A549 (cell line): ENCODE measurements around the gene MKNK1.

Source experiments
- BHLHE40 ChIP-seq: IDR thresholded peaks from 2 replicates; pipeline ENCODE4 v1.6.1; 2012; ENCODE audit warnings: low read depth, low read length, inconsistent platforms
- CBX8 ChIP-seq: fragments of 200-600 bp; sonication (generic); IDR thresholded peaks from 2 replicates; pipeline ENCODE4 v1.6.1; 2016
- CHD2 ChIP-seq: fragments of 150-350 bp; IDR thresholded peaks from 2 replicates; pipeline ENCODE4 v1.6.1; 2014; ENCODE audit warnings: low read length; ENCODE audit not compliant: partially characterized antibody
- KDM1A ChIP-seq: fragments of 200-600 bp; sonication (generic); IDR thresholded peaks from 2 replicates; pipeline ENCODE4 v1.6.1; 2016; ENCODE audit warnings: low read depth, mild to moderate bottlenecking
- KDM5A ChIP-seq: fragments of 200-600 bp; sonication (generic); IDR thresholded peaks from 2 replicates; pipeline ENCODE4 v1.6.1; 2016; ENCODE audit warnings: antibody characterized with exemption, mild to moderate bottlenecking
- POLR2A ChIP-seq: IDR thresholded peaks from 2 replicates; pipeline ENCODE4 v1.6.1; 2012; ENCODE audit warnings: mild to moderate bottlenecking, low read length
- RAD21 ChIP-seq, 2 experiments: fragments of >200 bp in 1 of 2; sonication (Bioruptor Twin) in 1 of 2; formaldehyde crosslinking in 1 of 2; IDR thresholded peaks in 1 of 2; conservative IDR thresholded peaks in 1 of 2; 2 replicates in 1 of 2; 3 replicates in 1 of 2; pipeline ENCODE4 v1.6.1; 2012 to 2018; ENCODE audit warnings: inconsistent platforms in 1 of 2
- TF ChIP-seq, protein P1 (sequence below): fragments of >200 bp; sonication (Bioruptor Twin); formaldehyde crosslinking; IDR thresholded peaks from 3 replicates; pipeline ENCODE4 v1.5.1; 2016
- TF ChIP-seq, protein P2 (sequence below): fragments of 150-350 bp; IDR thresholded peaks from 2 replicates; pipeline ENCODE4 v1.6.1; 2014; ENCODE audit warnings: low read depth, mild to moderate bottlenecking, low read length
- TF ChIP-seq, protein P3 (sequence below): fragments of 450-650 bp; IDR thresholded peaks from 2 replicates; pipeline ENCODE4 v1.6.1; 2014; ENCODE audit warnings: antibody characterized with exemption
- TF ChIP-seq, protein P4 (sequence below): fragments of >200 bp; sonication (Bioruptor Twin); formaldehyde crosslinking; IDR thresholded peaks from 2 replicates; pipeline ENCODE4 v1.6.1; 2016
- TF ChIP-seq, protein P5 (sequence below): IDR thresholded peaks from 2 replicates; pipeline ENCODE4 v1.6.1; 2012

DNA sequence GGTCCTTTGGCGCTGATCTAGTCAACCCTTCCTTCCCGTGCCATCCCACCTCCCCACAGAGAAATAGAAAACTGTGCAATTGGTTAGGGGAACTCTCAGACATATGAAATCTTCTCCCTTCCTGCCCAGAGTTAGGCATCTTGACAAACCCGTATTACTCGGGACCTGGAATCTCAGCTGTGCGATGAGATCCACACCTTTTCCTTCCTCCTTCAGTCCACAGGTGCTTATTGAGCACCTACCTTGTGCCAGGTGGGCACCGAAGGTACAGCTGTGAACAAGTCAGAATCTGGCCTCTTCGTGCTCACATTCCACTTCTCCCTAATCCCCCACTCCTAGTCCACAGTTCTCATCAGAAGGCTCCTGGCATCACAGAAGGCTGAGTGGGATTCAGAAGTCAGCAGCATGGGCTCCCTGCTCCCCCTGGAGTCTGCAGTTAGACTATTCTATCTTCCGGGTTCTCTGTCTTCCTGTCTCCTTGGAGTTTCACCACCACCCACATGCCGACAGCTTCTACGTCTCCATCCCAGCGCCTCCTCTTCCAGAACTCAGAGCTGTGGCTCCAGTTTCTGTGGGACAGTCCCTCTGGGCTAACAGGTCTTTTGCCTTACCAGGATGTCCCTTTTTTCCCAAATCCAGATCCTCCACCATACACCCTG lies 75.6 kb downstream of the MKNK1 start:
- peak in 1 of 2 experiments; percentile 16; a peak in 1 of 5 replicates for TF ChIP-seq RAD21 (conservative IDR thresholded peaks at IDR 0.05 in 1 of 2, IDR thresholded peaks at IDR 0.05 in 1 of 2)
- TF ChIP-seq CBX8, result no peak
- TF ChIP-seq, protein P1, sequence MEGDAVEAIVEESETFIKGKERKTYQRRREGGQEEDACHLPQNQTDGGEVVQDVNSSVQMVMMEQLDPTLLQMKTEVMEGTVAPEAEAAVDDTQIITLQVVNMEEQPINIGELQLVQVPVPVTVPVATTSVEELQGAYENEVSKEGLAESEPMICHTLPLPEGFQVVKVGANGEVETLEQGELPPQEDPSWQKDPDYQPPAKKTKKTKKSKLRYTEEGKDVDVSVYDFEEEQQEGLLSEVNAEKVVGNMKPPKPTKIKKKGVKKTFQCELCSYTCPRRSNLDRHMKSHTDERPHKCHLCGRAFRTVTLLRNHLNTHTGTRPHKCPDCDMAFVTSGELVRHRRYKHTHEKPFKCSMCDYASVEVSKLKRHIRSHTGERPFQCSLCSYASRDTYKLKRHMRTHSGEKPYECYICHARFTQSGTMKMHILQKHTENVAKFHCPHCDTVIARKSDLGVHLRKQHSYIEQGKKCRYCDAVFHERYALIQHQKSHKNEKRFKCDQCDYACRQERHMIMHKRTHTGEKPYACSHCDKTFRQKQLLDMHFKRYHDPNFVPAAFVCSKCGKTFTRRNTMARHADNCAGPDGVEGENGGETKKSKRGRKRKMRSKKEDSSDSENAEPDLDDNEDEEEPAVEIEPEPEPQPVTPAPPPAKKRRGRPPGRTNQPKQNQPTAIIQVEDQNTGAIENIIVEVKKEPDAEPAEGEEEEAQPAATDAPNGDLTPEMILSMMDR, result no peak
- TF ChIP-seq, protein P2, sequence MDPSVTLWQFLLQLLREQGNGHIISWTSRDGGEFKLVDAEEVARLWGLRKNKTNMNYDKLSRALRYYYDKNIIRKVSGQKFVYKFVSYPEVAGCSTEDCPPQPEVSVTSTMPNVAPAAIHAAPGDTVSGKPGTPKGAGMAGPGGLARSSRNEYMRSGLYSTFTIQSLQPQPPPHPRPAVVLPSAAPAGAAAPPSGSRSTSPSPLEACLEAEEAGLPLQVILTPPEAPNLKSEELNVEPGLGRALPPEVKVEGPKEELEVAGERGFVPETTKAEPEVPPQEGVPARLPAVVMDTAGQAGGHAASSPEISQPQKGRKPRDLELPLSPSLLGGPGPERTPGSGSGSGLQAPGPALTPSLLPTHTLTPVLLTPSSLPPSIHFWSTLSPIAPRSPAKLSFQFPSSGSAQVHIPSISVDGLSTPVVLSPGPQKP, result no peak
- TF ChIP-seq POLR2A, result no peak
- TF ChIP-seq BHLHE40, result no peak
- no peak for TF ChIP-seq CHD2
- TF ChIP-seq, protein P3, sequence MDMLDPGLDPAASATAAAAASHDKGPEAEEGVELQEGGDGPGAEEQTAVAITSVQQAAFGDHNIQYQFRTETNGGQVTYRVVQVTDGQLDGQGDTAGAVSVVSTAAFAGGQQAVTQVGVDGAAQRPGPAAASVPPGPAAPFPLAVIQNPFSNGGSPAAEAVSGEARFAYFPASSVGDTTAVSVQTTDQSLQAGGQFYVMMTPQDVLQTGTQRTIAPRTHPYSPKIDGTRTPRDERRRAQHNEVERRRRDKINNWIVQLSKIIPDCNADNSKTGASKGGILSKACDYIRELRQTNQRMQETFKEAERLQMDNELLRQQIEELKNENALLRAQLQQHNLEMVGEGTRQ, result no peak
- TF ChIP-seq KDM5A, result no peak
- no peak for TF ChIP-seq KDM1A
- TF ChIP-seq, protein P4, sequence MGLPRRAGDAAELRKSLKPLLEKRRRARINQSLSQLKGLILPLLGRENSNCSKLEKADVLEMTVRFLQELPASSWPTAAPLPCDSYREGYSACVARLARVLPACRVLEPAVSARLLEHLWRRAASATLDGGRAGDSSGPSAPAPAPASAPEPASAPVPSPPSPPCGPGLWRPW, result no peak
- TF ChIP-seq, protein P5, sequence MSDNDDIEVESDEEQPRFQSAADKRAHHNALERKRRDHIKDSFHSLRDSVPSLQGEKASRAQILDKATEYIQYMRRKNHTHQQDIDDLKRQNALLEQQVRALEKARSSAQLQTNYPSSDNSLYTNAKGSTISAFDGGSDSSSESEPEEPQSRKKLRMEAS, result no peak
